NCI-H2029 treated with DMSO at 0.1 percent for 48 hours (cell line): ENCODE results near the gene MISP.
"Not testable (repeated sequence)": the region's sequence is repeated elsewhere in the genome, so short reads cannot be mapped to it uniquely, and the experiment has no call there.

Experiments used
- DNase-seq: peaks from one replicate; lab custom pipeline; 2025; lab: John Stamatoyannopoulos, UW

The MISP gene, protein sequence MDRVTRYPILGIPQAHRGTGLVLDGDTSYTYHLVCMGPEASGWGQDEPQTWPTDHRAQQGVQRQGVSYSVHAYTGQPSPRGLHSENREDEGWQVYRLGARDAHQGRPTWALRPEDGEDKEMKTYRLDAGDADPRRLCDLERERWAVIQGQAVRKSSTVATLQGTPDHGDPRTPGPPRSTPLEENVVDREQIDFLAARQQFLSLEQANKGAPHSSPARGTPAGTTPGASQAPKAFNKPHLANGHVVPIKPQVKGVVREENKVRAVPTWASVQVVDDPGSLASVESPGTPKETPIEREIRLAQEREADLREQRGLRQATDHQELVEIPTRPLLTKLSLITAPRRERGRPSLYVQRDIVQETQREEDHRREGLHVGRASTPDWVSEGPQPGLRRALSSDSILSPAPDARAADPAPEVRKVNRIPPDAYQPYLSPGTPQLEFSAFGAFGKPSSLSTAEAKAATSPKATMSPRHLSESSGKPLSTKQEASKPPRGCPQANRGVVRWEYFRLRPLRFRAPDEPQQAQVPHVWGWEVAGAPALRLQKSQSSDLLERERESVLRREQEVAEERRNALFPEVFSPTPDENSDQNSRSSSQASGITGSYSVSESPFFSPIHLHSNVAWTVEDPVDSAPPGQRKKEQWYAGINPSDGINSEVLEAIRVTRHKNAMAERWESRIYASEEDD

DNA sequence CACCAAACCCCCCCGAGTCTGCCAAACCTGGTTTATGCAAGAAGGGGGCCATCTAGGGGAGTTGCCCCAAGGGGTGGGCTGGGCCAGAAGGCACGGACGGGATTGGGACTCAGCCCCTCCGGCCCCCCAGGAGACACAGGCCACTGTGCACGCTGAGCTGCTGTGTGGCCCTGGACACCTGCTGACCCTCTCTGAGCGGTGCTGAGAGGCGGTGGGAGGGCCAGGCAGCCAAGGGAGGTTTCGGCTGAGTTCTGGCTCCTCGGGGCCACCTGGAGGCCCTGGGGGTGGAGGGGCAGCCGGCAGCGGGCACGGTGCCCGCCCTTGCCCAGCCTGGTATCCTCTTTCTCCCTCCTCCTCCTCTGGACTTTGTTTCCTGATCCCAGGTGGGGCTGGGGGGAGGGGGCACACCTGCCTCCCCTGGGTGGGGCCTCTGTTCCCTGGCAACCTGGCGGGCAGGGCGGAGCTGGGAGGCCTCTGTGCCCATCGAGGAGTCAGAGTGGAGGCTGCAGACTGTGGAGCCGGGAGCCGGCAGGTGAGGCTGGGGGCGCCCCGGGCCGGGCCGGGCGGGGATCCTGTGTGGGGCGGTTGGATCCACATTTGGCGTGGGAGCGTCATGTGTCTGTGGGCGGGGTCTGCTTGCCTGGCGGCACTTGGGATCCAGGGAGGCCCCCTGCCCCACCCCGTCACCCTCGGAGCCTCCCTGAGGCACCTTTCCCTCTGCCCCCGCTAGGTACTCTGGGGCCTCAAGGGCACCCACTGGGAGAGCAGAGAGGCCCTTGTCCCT, at the start of gene MISP:
Gene MISP (plus strand): TSS at position 473 of the 784 bp plus-strand sequence. CDS start 5,835 bp downstream, outside the sequence.
- peak; percentile 82 for DNase-seq

DNA sequence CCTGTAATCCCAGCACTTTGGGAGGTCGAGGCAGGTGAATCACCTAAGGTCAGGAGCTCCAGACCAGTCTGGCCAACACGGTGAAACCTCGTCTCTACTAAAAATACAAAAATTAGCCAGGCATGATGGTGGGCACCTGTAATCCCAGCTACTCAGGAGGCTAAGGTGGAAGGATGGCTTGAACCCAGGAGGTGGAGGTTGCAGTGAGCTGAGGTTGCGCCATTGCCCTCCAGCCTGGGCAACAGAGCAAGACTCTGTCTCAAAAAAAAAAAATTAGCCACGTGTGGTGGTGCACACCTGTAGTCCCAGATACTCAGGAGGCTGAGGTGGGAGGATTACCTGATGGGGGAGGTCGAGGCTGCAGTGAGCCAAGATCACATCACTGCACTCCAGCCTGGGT, 48.1 kb upstream of the MISP start:
- not testable (repeated sequence) for DNase-seq

DNA sequence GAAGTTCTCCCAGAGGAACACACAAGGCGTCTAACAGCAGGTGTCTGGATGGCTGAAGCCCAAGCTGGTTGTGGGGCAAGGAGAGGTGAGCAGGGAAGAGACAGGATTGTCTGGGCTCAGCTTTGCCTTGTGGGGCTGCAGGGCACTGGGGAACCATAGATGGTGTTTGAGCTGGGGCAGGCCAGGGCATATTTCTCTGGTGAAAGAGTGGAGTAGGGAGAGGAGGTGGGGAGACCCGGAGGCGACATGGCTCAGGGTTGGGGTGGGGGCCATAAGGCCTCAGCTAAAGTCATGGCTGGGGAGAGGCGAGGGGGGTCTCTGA, 47.6 kb upstream of the MISP start:
- no peak for DNase-seq

DNA sequence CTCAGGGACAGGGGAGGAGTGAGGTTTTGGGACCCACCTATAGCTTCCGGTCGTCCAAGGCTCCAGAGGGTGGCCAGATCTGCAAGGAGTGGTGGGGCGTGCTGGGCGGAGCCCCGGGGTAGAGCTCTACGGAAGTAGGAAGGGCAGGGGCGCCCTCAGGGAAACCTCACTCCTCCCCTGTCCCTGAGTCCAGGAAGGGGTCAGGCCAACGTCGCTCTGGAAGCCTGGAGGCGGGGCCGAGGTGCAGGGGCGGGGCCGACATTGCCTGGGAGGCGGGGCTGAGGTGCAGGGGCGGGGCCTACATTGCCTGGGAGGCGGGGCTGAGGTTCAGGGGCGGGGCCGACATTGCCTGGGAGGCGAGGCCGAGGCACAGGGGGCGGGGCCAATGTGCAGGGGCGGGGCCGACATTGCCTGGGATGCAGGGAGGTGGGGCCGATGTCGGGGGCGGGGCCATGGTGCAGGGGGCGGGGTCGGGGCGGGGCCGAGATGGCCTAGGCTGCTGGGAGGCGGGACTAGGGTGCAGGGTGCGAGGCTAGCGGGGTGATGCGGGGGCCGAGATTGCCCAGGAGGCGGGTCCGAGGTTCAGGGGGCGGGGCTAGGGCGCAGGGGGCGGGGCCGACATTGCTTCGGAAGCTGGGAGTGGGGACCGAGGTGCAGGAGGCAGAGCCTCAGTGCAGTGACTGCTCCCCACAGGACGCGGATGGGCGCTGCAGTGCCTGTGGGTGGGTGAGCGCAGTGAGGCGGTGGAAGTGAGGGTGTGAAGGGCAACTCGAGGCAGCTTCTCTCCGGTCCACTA, 47.1 kb upstream of the MISP start:
- no peak for DNase-seq

DNA sequence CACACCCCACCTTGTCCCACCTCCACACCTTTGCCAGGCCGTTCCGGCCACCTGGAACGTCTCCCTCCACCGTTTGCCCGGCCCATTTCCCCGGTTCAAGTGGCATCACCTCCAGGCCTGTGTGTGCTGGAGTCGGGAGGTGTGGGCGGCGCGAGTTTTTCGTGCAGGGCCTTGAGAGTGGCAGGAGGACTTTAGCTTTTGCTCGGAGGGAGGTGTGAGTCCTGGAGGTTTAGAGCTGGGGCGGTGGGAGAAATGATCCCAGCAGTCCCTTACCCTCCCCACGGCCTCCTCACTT, 46.5 kb upstream of the MISP start:
- DNase-seq = no peak

DNA sequence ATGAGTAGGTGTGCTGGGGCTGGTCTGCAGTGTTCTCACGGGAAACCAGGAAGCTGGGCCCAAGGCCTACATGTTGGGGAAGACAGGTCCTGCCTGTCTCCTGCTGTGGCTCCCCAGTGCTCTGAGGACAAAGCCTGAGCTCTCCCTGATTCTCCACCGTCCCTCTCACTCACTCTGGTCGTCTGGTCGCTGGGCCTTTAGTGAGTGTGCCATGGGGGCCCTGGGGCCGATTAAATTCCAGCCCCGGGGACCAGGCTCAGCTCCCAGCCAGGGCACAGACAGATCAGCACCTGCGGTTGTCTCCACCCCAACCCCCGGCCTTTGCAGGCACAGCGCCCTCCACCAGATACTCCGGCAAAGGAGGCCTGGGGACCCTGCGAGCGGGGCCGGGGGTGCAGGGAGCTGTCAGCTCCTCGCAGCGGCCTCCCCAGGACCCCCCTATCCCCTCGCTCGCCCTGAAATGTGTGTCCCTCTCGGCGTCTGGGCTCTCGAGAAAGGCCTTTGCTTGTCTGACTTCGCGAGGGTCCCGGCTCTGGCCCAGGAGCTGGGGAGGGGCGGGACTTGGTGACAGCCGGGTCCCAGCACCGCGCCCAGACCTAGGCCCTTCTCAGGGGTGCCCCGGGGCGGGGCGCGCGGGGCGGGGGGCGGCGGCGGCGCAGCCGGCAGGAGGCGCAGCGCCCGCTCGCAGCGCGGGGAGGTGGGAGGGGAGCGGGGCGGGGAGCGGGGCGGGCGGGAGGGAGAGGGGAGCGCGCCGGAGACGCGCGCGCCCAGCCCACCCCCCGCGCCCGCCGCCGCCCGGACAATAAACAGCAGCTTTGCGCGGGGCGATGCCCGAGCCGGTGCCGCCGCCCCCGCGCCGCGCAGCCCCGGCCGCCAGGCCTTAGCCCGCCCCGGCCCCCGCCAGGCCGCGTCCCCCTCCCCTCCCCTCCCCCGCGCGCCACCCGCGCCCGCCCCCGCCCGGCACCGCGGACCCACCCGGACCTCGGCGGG, 42.5 kb upstream of the MISP start, which contains the start of gene PALM:
Gene PALM (plus strand): TSS at position 782 of the 990 bp plus-strand sequence. CDS start 212 bp downstream, outside the sequence.
- no peak for DNase-seq

DNA sequence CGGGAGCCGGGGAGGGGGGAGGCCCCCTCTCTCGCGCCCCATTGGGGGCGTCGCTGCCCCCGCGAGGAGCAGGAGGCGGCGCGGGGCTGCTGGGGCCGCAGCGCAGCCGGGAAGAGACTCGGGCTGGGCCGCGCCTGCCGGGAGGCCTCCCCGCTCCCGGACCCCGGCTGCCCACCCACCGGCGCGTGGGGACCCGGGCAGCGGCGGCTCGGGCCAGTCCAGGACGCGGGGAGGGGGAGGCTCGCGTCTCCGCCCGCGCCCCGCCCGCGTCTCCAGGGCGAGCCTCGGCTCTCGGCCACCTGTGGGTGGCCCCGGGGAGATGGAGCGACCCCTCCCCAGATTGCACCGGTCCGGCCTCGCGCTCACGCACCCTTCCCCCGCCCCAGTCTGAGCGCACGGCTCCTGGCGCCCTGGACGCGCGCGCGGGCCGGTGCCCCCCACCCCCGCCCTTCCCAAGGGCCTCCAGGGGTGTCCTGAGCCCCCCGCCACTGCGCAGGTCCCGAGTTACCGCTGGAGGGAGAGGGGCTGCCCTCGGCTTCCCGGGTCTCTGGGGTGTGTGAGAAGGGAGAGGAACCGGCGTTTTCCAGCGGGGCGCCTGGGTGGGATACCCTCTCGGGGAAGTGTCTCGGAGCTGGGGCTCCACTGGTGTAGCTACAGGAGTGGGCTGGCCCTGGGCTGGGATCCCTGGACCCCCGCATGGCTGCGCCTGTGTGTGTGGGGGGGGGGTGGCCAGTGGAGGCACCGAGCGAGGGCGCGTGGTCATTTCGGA, 41.5 kb upstream of the MISP start:
- no peak for DNase-seq

DNA sequence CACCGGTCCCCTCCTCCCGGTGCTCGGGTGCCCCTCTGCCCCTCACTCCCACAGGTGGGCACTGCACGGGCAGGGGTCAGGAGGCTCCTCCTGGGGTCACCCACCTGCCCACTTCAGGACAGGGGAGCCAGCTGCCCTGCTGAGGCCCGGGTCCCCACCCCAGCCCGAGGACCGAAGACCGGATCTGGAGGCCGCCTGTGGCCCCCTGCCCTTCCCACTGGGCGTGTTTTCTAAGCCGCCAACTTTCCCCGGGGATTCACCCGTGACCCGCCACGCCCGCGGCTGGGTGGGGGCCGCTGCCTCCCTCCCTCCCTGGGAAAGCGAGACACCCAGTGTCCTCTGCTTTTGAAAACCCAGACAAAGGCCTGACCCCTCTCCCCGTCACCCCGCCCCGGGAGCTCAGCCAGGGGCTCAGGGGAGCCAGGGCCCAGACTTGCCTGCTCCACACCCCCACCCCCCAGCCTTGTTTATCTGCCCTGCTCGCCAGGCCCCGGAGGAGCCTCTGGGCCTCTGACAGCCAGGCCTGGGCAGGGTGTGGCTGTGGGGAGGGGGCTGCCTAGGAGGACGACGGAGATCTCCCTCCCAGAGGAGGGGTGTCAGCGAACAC, 40.8 kb upstream of the MISP start:
- DNase-seq = no peak

DNA sequence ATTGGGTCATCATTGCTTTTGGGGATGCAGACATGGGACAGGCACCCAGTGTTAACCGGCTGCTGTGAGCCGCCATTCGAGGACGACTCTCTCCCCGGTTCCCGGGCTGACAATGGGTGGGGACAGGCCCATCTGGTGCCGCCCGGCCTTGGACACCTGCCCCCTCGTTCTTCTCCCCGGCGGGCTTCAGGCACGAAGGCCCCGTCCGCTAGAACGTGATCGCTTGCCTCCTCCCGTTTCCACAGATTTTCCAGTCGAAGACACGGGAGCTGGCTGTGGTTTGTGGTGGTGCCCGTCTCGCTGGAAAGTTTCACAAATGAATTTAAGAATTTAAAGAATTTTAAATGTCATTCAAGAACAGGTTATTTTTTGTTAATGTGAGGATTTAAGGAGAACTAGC, 40.1 kb upstream of the MISP start:
- DNase-seq = no peak

DNA sequence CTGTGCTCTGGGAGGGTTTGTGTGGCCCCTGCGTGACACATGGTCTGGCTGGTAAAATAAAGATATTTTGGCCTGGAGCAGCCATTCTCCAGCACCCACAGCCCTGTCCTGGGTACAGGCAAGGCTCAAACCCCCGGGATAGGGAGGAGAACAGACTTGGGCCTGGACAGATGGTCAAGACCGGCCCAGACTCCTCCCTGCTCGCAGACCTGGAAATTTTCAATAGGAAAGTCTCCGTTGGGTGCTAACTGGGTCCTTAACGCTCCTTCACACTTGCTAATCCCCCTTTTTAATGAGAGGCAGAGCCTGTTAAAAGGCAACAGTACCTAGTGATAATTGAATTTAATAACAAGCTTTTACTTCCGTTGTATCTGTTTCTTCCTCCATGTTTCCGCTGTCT, 39.7 kb upstream of the MISP start:
- no peak for DNase-seq

DNA sequence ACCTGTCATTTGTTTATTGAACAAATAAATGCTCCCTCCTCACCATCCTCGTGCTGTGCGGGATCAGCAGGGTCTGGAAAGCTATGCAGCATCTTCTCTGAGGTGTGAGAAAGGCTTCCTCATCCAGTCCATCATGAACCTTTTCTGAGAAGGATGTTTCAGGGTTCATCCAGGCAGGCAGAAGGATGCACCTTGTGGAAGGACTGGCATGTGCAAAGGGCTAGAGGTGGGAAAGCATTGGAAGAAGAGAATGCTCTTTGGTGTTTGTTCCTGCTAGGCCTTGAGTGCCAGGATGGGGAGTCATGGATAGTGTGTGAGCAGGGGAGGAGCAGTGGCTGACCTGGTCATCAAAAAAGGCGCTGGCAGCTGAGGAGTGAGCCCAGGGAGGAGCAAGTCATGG, 35.6 kb upstream of the MISP start:
- DNase-seq = no peak

DNA sequence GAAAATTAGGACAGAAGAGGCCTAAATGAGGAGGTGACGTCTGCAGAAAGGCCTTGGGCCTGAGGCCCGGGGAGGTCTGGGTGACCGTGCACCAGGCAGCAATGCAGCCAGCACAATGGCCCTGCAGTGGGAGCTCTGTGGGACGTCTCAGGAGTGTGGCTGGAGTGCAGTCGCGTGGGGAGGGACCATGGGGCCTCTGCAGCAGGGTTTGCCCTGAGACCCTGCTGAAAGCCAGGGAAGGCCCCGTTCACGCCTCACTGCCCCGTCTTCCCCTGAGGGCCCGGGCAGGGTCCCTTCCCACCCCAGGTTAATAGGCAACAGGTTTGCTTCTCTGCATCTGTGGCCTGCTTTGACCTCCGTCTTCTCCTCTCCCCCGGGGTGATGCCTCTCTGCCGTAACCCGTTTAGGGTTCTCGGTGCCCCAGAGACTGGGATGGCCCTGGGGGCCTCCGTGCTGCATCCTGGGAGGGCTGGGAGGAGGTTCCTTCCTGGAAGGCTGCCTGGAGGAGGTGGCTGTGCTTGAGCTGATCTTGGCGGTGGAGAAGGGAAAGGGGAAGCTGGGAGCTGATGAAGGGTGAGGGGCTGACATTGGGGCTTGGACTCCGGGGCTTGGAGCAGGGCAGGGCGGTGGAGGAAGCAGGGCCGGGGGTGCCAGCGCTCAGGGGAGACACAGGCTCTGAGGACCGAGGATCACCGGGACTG, 32.5 kb upstream of the MISP start:
- no peak for DNase-seq

DNA sequence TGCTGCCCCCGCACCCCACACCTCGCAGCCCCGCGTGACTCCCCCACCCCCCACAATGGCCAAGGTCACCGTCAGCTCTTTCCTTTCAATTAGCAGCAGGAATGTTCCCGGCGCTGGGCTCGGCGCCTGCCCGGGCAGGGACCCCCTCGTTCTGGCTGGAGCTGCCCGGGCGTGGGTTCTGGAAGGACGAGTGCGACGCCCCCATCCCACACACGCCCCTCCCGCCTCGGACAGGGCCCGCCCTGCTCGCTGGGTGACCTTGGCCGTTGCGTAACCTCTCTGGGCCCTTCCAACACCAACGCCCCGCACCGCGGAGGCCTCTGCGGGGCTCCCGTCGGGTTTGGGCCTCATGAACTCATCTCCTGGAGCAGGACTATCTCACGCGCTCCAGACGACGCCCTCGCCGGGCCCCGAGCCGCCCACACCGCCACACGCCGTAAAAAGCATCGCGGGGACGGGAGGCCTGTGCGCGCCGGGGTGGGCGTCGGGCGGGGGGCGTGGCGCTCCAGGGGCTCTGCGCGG, 31.9 kb upstream of the MISP start:
- DNase-seq = no peak

DNA sequence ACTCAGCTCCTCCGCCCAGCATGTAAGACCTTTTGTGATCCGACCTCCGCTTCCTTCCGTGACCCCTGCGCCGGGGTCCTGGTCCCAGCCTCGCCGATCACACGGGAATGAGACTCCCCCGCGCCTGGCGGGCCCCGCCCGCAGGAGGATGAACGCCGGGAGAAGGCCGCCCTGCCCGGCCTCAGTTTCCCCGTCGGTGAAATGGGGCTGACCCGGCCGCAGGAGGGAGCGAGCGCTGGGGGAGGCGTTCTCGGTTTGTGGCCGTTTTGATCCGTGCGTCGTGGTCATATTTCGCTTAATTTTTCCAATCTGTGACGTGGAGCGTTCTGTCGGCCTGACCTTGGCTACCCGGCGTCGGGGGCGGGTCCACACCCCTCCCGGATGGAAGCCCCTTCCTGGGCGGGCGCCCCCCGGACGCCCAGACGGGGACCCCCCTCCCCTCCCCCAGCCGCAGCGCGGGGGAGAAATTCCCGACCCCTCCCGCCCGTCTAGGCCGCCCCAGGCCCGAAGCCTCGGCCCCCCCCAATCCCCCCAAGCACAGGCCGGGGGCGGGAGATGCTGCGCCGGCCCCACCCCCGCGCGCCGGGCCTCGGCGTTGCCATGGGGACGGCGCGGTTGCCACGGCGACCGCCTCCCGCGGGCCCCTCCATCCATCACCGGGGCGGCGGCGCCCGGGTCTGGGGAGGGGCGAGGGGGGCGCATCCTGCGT, 31.1 kb upstream of the MISP start:
- DNase-seq = no peak

DNA sequence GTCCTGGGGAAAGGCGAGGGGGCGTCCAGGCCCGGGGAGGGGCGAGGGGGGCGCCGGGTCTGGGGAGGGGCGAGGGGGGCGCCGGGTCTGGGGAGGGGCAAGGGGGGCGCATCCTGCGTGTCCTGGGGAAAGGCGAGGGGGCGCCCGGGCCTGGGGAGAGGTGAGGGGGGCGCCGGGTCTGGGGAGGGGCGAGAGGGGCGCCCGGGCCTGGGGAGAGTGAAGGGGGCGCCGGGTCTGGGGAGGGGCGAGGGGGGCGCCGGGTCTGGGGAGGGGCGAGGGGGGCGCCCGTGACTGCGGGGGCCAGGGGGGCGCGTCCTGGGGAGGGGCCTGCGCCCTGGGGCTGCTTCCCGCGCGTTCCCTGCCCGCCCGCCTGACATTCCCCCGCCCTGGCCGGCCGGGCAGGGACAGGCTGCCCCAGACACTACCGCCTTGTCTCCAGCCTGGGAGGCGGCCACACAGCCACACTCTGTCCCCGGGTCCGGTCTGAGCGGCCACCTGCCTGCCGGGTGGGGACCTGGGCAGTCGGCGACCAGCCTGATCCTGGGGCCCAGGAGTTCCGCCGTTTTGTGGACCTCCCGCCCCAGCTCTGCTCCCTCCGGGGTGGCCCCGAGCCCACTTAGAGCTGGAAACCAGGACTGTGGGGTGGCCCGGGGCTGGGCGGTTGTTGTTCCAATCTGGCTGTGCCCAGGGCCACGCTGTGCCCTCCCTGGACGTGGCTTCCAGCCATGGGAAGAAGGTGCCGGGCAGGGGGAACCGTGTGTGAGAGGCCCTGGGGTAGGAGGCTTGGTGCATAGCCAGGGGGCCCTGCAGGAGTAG, 30.4 kb upstream of the MISP start:
- no peak for DNase-seq

DNA sequence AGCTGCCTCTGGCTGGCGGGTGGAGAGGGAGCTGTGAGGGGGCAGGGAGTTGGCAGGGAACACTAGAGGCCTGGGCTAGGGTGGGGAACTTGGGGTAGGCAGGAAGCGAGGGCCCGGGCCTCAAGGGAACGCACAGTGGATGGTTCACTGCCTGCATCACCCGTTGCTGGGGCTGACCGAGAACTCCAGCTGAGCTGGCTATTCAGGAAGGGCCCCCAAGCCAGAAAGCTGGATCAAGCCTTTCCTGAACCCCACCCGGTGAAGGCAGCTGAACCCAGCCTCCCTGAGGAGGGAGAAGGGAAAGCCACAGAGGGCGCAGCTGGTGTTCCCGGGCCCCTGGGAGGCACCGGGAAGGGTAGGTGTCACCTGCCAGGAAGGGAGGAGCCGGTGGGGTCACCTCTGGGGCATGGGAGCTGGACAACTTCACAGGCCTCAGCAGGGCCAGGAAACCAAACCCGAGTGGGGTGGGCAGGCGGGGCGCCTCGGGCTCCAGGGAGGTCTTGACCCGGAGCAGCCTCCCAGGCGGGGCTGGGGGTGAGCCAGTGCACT, 28.3 kb upstream of the MISP start:
- DNase-seq = no peak

DNA sequence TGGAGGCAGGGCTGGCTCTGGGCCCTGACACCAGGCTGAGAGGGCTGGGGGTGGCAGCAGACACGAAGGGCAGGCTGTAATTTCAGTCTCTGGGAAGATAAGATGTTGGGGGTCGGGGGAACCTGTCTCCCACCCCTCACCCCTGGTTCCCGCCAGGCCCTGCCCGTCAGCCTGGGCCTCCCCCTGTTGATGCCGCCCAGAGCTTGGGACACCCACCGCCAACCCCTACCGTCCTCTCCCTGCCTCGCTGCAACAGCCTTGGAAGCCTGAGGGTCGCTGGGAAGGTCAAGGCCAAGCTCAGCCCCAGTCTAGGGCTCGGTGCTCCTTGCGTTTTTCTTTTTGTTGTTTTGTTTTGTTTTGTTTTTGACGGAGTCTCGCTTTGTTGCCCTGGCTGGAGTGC, 27.7 kb upstream of the MISP start:
- no peak for DNase-seq
